ENCODE measurements around the gene ICAM4. TPM values are rescaled to one million over a fixed set of nuclear protein-coding genes. Genes with fewer than 3 reads are reported as not detected.

ICAM4 gene
- total and polyA plus RNA-seq, 2 of the 13 experiments (the other 11 are each of a cell fraction or from before 2014, with no cell fraction given), result 2.9 to 4.0 TPM

- TF ChIP-seq ZMYM4 (CRISPR knock-in tag; IDR thresholded peaks at IDR 0.05) (0 out of 2 replicates have a peak, but pooled peaks have one; percentile 14), ATF5 (CRISPR knock-in tag; IDR thresholded peaks at IDR 0.05; ENCODE audit: low read depth) (0 out of 2 replicates have a peak, but pooled peaks have one; percentile 20), SIX4 (CRISPR knock-in tag; IDR thresholded peaks at IDR 0.05) (no peak), ZNF687 (CRISPR knock-in tag; IDR thresholded peaks at IDR 0.05) (peak; percentile 88), NFIB (CRISPR knock-in tag; IDR thresholded peaks at IDR 0.05; ENCODE audit: borderline replicate concordance) (no peak), ZFX (CRISPR knock-in tag; IDR thresholded peaks at IDR 0.05; ENCODE audit: low read depth) (peak; percentile 43; the same call in 1 of the 2 replicates), ELF3 (CRISPR knock-in tag; IDR thresholded peaks at IDR 0.05) (0 out of 2 replicates have a peak, but pooled peaks have one; percentile 8), ZNF256 (CRISPR knock-in tag; conservative IDR thresholded peaks at IDR 0.05) (0 out of 2 replicates have a peak, but pooled peaks have one; percentile 36), KMT2A (CRISPR knock-in tag; IDR thresholded peaks at IDR 0.05) (peak; percentile 31; the same call in 1 of the 2 replicates), SOX6 (IDR thresholded peaks at IDR 0.05) (no peak), SOX6 (CRISPR knock-in tag; IDR thresholded peaks at IDR 0.05) (peak; percentile 28), ZNF816 (CRISPR knock-in tag; IDR thresholded peaks at IDR 0.05; ENCODE audit: borderline replicate concordance) (0 out of 2 replicates have a peak, but pooled peaks have one; percentile 36), ZFP36L1 (CRISPR knock-in tag; IDR thresholded peaks at IDR 0.05) (peak; percentile 21; the same call in 1 of the 2 replicates), ZNF83 (CRISPR knock-in tag; IDR thresholded peaks at IDR 0.05; ENCODE audit: borderline replicate concordance) (no peak), KLF16 (CRISPR knock-in tag; IDR thresholded peaks at IDR 0.05) (0 out of 4 replicates have a peak, but pooled peaks of 1 of the 2 experiments have one; percentile 33), ARID5B (CRISPR knock-in tag; IDR thresholded peaks at IDR 0.05) (0 out of 2 replicates have a peak, but pooled peaks have one; percentile 9), DBP (CRISPR knock-in tag; IDR thresholded peaks at IDR 0.05; ENCODE audit: not compliant biosample characterization) (no peak), ZNF274 (CRISPR knock-in tag; IDR thresholded peaks at IDR 0.05) (0 out of 2 replicates have a peak, but pooled peaks have one; percentile 25)
Observed at GRCh38 chr19:10286803-10287737, at the start of gene ICAM4 (continued).
